BJ (cell line): ENCODE measurements around the gene GNG8. TPM values are rescaled to one million over a fixed set of nuclear protein-coding genes. Genes with fewer than 3 reads are reported as not detected.

Experiments used
- CTCF ChIA-PET: fragments of 350-600 bp; formaldehyde crosslinking; extraction: SDS; loops from one replicate; lab custom pipeline; 2021; ENCODE audit warnings: antibody characterized with exemption, inconsistent platforms; lab: Yijun Ruan, JAX
- POLR2A ChIA-PET: fragments of 300-600 bp; sonication (Branson Sonifier 250); formaldehyde crosslinking; extraction: SDS; loops from one replicate; lab custom pipeline; 2021; ENCODE audit warnings: antibody characterized with exemption; lab: Charles Lee
- DNase-seq: peaks from one replicate; pipeline ENCODE4 v3.0.0-alpha.2; 2011; ENCODE audit warnings: low read depth
- H3K27me3 ChIP-seq: 2 replicates; pipeline ENCODE4 v1.6.0; 2011; ENCODE audit warnings: low read length; ENCODE audit not compliant: control insufficient read depth, insufficient read depth
- H3K36me3 ChIP-seq: 2 replicates; pipeline ENCODE4 v1.5.1; 2011; ENCODE audit warnings: low read length; ENCODE audit not compliant: control insufficient read depth, insufficient read depth
- H3K4me3 ChIP-seq: 2 replicates; pipeline ENCODE4 v1.5.1; 2011; ENCODE audit warnings: low read depth, mild to moderate bottlenecking, control low read depth, low read length
- polyA plus RNA-seq: library from polyadenylated mRNA; depleted of rRNA; stranded (reverse); fragments of >200 nt; gene quantifications from 2 replicates; pipeline ENCODE4 v1.2.3, GENCODE V29; 2011
- TF ChIP-seq, protein P1 (sequence below): IDR thresholded peaks from 2 replicates; pipeline ENCODE4 v1.5.1; 2011; ENCODE audit warnings: low read depth, mild to moderate bottlenecking, control low read depth, inconsistent platforms, low read length, moderate library complexity; ENCODE audit not compliant: insufficient read depth

Gene GNG8
- polyA plus RNA-seq, 1 experiment: not detected

DNA sequence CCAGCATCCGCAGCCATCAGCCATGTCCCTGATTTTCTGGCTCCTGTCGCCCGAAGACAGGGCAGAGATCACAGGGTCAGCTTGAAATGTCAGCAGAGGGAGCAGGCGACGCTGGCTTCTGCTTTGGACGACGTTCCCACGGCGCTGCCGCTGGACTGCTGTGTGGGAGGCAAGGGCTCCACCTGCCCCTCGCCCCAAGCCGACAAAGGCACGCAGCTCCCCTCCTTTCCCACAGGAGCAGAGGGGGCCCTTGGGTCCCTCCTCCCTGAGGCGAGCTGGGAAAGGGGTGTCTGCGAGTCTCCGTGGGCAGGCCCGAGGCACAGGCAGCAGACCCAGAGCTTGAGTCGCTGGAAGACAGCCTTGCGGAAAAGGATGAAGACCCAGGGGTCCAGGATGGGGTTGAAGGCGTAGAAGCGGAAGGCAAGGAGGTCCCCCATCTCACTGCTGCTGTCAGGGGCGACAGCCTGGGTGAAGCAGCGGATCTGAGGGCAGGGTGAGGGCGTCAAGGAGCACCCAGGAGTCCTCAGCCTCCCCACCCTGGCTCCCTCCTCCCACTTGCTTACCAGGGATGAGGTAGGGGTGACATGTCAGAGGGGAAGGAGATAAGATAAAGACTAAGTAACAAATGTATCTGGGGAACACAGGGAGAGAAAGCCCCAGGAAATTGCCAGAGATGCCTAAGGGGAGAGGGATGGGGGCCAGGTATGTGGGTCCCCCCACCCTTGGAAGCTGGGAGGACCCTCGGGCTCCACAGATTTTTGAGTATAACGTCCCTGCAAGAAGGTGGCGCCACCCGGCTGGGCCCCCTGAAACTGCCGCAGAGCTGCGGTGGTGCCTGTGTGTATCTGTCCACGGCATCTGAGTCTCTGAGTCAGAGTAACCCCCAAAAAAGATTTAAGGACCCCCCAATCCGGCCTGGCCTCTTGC lies 14.5 kb downstream of the GNG8 start:
- Histone ChIP-seq H3K36me3 (no peaks in the 10 kb centered on the region), H3K27me3 (no peaks in the 10 kb centered on the region), H3K4me3 (peak overlapping the region; percentile 18; the same call in 1 of the 2 replicates)
- ChIA-PET POLR2A (no interaction called here), CTCF (interaction anchor here (0.9 to 22.7 kb wide), 6 partner anchors 10 to 128 kb away, joined by 3 to 347 read pairs (median 5); partner anchors contain the start of genes CALM3 and DACT3)
- DNase-seq: no peak
- TF ChIP-seq, protein P1, sequence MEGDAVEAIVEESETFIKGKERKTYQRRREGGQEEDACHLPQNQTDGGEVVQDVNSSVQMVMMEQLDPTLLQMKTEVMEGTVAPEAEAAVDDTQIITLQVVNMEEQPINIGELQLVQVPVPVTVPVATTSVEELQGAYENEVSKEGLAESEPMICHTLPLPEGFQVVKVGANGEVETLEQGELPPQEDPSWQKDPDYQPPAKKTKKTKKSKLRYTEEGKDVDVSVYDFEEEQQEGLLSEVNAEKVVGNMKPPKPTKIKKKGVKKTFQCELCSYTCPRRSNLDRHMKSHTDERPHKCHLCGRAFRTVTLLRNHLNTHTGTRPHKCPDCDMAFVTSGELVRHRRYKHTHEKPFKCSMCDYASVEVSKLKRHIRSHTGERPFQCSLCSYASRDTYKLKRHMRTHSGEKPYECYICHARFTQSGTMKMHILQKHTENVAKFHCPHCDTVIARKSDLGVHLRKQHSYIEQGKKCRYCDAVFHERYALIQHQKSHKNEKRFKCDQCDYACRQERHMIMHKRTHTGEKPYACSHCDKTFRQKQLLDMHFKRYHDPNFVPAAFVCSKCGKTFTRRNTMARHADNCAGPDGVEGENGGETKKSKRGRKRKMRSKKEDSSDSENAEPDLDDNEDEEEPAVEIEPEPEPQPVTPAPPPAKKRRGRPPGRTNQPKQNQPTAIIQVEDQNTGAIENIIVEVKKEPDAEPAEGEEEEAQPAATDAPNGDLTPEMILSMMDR: peak; percentile 21; the same call in 1 of the 2 replicates

DNA sequence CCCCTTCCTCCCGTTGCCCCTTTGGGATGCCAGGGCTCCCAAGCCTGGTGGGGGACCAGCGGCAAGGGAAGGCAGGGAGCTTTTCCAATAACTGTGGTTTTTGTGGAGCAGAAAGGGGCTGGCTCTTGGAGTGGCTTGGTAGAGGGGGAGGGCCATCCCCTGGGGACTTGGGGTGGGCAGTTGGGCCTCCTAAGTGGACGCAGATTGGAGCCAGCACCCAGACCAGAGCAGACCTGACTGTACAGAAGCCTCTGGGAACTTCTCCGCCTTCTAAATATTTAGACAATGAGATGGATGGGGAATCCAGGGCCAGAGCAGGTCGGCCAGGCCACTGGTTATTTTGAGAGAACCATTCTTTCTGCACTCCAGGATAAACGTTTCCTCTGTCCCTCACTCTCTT lies 15.3 kb downstream of the GNG8 start:
- 0 out of 2 replicates have a peak overlapping the region, but pooled peaks have one; percentile 14 for H3K4me3 ChIP-seq
- ChIA-PET POLR2A (no interaction called here), CTCF (interaction anchor here (0.9 to 22.7 kb wide), 5 partner anchors 9 to 128 kb away, joined by 3 to 347 read pairs (median 5); partner anchors contain the start of genes CALM3 and DACT3)

DNA sequence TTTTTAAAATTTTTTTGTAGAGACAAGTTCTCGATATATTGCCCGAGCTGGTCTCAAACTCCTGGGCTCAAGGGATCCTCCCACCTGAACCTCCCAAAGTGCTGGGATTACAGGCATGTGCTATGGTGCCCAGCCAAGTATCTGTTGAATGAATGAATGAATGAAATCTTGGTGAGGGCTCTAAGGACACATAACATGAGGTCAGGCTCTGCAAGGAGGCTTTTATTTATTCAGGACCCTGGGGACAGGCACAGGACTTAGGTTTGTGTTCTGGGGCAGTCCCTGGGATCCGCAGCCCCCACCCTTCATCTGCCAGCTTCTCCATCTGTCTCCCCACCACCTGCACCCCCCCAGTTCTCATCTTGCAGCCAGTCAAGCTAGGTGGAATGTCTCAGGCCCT lies 15.7 kb downstream of the GNG8 start:
- Histone ChIP-seq H3K4me3 (no peak overlapping the region), H3K27me3 (no peaks in the 10 kb centered on the region), H3K36me3 (no peaks in the 10 kb centered on the region)
- CTCF ChIA-PET: interaction anchor here (0.7 to 22.7 kb wide), 7 partner anchors 9 to 129 kb away, joined by 3 to 347 read pairs (median 5); partner anchors contain the start of genes CALM3 and DACT3
- POLR2A ChIA-PET: no interaction called here
- TF ChIP-seq, protein P1: no peak
- no peak for DNase-seq

More for the DNA sequence above, 15.3 kb downstream of the GNG8 start:
- no peak for DNase-seq
- Histone ChIP-seq H3K27me3 (no peaks in the 10 kb centered on the region), H3K36me3 (no peaks in the 10 kb centered on the region)
- TF ChIP-seq, protein P1: no peak

DNA sequence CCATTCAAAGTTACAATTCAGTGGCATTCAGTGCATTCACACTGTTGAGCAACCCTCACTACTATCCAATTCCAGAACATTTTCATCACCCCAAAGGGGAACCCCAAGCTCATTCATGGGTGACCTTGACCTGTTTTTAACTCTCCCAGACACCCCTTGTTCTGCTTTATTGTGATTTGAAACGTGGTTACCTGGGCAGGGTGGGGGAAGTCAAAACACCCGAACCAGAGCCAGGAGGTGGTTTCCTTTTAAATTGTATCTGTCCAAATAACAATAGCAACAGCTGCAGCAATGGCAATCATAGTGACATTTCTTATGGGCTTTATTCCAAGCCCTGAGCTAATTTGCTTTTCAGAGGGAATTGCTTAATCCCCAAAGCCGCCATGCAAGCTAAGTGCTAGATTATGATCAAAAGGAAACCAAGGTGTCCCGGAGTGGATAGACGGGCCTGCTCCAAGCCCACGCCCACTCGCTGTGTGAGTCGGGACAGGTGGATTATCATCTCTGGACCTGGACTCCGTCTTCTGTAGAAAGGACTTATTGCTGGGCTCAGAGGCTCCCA lies 17.3 kb downstream of the GNG8 start:
- CTCF ChIA-PET: interaction anchor here (1.2 to 22.7 kb wide), 4 partner anchors 10 to 110 kb away, joined by 4 to 347 read pairs (median 6); partner anchors contain the start of gene DACT3
- Histone ChIP-seq H3K27me3 (no peaks in the 10 kb centered on the region), H3K36me3 (no peaks in the 10 kb centered on the region), H3K4me3 (no peak overlapping the region)
- POLR2A ChIA-PET: interaction anchor here (0.5 to 0.6 kb wide), 2 partner anchors 54 to 93 kb away, joined by 3 to 5 read pairs; no protein-coding TSS in a partner anchor
- DNase-seq: no peak
- TF ChIP-seq, protein P1: no peak
